GM12873 (cell line): Measurements from ENCODE around the gene CD8B.

ENCODE experiments used
- CTCF ChIP-seq: IDR thresholded peaks from 2 replicates; pipeline ENCODE4 v1.5.1; 2012; ENCODE audit warnings: low read depth, mild to moderate bottlenecking, moderate library complexity, low read length, control low read depth; ENCODE audit not compliant: insufficient read depth; ENCODE audit errors: missing control alignments

The CD8B gene

DNA sequence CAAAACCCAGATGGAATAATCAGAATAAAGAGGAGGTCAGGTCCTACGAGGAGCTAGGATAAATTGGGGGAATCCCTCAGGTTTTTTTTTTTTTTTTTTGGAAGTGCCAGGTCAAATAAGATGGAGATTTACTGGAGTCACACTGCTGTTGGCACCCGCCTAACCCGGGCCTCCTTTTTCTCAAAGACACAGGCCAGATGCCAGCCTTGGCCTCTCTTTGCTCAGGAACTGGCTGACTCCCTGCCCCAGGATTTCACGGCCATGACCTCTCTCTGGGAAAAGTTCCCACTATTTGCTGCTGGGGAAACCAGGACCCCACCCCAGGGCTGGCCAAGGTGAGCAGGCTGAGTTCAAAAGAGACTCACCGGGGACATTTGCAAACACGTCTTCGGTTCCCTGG is 73.5 kb downstream of the CD8B start:
- TF ChIP-seq CTCF, result no peak

DNA sequence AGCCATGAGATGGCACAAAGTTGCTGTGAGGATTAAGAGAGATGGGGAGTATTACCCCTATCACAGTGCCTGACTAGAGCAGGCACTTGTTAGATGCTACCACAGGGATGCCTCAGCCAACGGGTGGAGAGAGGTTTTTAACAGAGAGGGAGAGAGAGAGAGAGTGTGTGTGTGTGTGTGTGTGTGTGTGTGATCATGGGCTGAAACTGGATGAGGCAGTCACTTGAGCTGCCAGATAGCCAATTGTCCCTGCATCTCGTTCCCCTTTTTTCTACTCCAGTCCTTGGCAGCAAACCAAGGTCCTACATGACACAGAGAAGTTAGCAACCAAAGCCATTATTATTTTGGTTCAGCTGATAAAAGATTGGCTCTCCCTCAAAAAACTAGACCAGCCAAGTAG is 74.0 kb downstream of the CD8B start:
- no peak for TF ChIP-seq CTCF

GRCh38 chr2:86786001-86786536 is 75.6 kb downstream of the CD8B start:
- no peak for TF ChIP-seq CTCF

- no peak for TF ChIP-seq CTCF
These were observed 76.2 kb downstream of the CD8B start for GRCh38 chr2:86785456-86785855.

GRCh38 chr2:86783615-86784339 is 77.9 kb downstream of the CD8B start:
- TF ChIP-seq CTCF, result no peak

GRCh38 chr2:86782748-86783147 is 78.9 kb downstream of the CD8B start:
- no peak for TF ChIP-seq CTCF

DNA sequence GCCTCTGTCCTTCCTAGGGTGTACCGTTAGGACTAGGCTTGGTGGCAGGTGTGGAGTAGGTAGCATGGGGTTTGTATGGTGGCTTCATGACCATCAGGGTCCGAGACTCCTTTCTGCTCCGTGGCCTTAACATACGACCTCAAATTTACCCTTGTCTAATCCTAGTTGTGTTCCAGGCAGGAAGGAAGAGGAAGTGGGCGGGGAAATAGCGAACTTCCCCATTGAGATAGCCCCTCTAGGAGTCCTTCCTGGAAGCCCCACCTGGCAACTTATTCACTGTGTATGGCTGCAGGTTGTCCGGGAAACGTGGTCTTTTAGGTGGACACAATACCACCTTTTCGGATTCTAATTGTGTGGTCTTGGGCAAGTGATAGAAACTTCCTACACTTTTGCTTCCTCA is 80.3 kb downstream of the CD8B start:
- no peak for TF ChIP-seq CTCF

GRCh38 chr2:86779971-86780370 is 81.7 kb downstream of the CD8B start:
- no peak for TF ChIP-seq CTCF
